Esophagus muscularis mucosa (tissue), 4 donors: ENCODE measurements around the gene APP. TPM values are rescaled to one million over a fixed set of nuclear protein-coding genes. Genes with fewer than 3 reads are reported as not detected.

Experiments used
- DNase-seq: peaks from one replicate; pipeline ENCODE4 v3.0.0-alpha.2; 2017; ENCODE audit errors: extremely low spot score
- H3K27ac ChIP-seq, 4 donors: fragments of 200-600 bp; sonication (generic); replicated peaks in 1 of 4; 1 replicate in 3 of 4; 2 replicates in 1 of 4; pipeline ENCODE4 v1.5.1; 2016 to 2019; ENCODE audit warnings: mild to moderate bottlenecking in 1 of 4
- H3K27me3 ChIP-seq, 4 donors: fragments of 200-600 bp; sonication (generic); one replicate each; pipeline versions ENCODE4 v1.5.1 to v1.6.0; 2016 to 2019
- H3K36me3 ChIP-seq, 4 donors: fragments of 200-600 bp; sonication (generic); one replicate each; pipeline ENCODE4 v1.5.1; 2016 to 2019
- H3K4me1 ChIP-seq, 4 donors: fragments of 200-600 bp; sonication (generic); one replicate each; pipeline ENCODE4 v1.5.1; 2016 to 2019
- H3K4me3 ChIP-seq, 4 donors: fragments of 200-600 bp; sonication (generic); 1 replicate in 2 of 4; 2 replicates in 2 of 4; pipeline ENCODE4 v1.5.1; 2016 to 2019; ENCODE audit warnings: mild to moderate bottlenecking in 4 of 4, moderate library complexity in 1 of 4
- H3K9me3 ChIP-seq, 4 donors: fragments of 200-600 bp; sonication (generic); 1 replicate in 3 of 4; 2 replicates in 1 of 4; pipeline ENCODE4 v1.5.1; 2016 to 2019
- EP300 ChIP-seq: sonication (generic); formaldehyde crosslinking; IDR thresholded peaks from one replicate; pipeline ENCODE4 v1.6.1; 2017; ENCODE audit warnings: antibody characterized with exemption
- POLR2A ChIP-seq: fragments of 450-650 bp; IDR thresholded peaks from one replicate; pipeline ENCODE4 v1.6.1; 2017; ENCODE audit warnings: antibody characterized with exemption, moderate library complexity, mild to moderate bottlenecking, low read depth
- POLR2AphosphoS5 ChIP-seq, 2 donors: sonication (generic); formaldehyde crosslinking; IDR thresholded peaks; one replicate each; pipeline ENCODE4 v1.6.1; 2017; ENCODE audit warnings: antibody characterized with exemption in 2 of 2
- WGBS: methylation state at CpG from one replicate; pipeline ENCODE4 v1.1.5; 2018; 5-methylcytosine and 5-hydroxymethylcytosine counted together
- intact Hi-C: fragments of 100-400 bp; cut with DNase I; formaldehyde crosslinking; loops from one replicate; pipeline ENCODE4 v1.15.1; 2023
- total RNA-seq, 4 donors: library from RNA; depleted of rRNA; stranded (reverse); fragments of >200 nt; gene quantifications; one replicate each; pipeline versions ENCODE4 v1.1.0 to v1.2.1, GENCODE V29; 2016
- TF ChIP-seq, protein P1 (sequence below), 3 experiments: fragments of 200-600 bp in 2 of 3; fragments of 450-650 bp in 1 of 3; sonication (generic) in 2 of 3; IDR thresholded peaks; one replicate each; pipeline ENCODE4 v1.5.1; 2017 to 2019; ENCODE audit warnings: antibody characterized with exemption in 3 of 3, mild to moderate bottlenecking in 2 of 3, moderate library complexity in 1 of 3

APP gene
- total RNA-seq, 4 donors from 2014 or later, result 459 to 790 (median 624) TPM

DNA sequence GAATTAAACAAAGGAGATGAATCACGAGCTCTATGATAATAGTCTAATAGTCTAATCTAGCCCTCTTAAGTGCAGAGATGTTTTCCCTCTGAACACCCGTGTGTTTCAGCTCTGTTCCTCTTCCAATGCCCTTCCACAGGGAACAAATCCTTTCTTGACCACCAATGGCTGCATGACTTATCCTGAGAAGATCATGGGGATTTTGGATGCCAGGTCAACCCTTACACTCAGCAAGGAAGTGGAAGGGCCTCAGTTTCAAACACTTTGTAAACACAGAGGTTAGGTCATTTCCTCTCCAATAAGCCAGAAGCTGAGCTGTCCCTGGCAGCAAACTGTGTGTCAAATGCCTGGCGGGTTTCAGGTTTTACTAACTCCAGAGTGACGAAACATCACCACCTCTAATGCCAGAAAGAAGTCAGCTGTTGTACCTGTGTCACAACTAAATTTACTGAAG is 235.8 kb downstream of the APP start:
- intact Hi-C loops, result no loop called here
- WGBS, result 50% methylated on average over 4 of the region's 4 CpGs
- no peak for DNase-seq
- no peaks in the 10 kb centered on the region for H3K9me3 ChIP-seq
- H3K36me3 ChIP-seq, result peaks cover 0 to 4% (median 0%) of the 10 kb centered on the region in 4 donors
- no peak overlapping the region for H3K4me3 ChIP-seq
- peaks cover 28 to 60% (median 49%) of the 10 kb centered on the region in 4 donors for H3K4me1 ChIP-seq
- peak in 1 of 2 donors; percentile 77 for TF ChIP-seq POLR2AphosphoS5 (IDR thresholded peaks at IDR 0.05)
- no peak for TF ChIP-seq POLR2A
- TF ChIP-seq, protein P1, sequence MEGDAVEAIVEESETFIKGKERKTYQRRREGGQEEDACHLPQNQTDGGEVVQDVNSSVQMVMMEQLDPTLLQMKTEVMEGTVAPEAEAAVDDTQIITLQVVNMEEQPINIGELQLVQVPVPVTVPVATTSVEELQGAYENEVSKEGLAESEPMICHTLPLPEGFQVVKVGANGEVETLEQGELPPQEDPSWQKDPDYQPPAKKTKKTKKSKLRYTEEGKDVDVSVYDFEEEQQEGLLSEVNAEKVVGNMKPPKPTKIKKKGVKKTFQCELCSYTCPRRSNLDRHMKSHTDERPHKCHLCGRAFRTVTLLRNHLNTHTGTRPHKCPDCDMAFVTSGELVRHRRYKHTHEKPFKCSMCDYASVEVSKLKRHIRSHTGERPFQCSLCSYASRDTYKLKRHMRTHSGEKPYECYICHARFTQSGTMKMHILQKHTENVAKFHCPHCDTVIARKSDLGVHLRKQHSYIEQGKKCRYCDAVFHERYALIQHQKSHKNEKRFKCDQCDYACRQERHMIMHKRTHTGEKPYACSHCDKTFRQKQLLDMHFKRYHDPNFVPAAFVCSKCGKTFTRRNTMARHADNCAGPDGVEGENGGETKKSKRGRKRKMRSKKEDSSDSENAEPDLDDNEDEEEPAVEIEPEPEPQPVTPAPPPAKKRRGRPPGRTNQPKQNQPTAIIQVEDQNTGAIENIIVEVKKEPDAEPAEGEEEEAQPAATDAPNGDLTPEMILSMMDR (IDR thresholded peaks at IDR 0.05), result no peak
- TF ChIP-seq EP300, result no peak
- no peaks in the 10 kb centered on the region for H3K27me3 ChIP-seq
- H3K27ac ChIP-seq, result peak overlapping the region; percentile 42 to 62 (median 52)

DNA sequence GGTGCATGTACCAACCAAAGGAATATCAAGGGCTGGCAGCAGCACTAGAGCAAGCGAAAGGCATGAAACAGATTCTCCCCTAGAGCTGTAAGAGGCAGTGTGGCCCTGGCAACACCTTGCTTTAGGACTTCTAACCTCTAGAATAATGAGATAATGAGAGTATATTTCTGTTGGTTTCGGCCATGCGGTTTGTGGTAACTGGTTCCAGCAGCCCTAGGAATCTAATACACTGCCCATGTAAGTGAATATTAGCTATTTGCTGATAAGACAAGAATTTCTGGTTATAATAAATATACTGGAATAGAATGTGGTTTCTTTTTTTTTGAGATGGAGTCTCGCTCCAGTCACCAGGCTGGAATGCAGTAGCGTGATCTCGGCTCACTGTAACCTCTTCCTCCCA is 236.4 kb downstream of the APP start:
- Histone ChIP-seq H3K4me3 (no peak overlapping the region), H3K27me3 (no peaks in the 10 kb centered on the region), H3K36me3 (peaks cover 0 to 4% (median 0%) of the 10 kb centered on the region in 4 donors), H3K27ac (peak overlapping the region; percentile 42 to 62 (median 52)), H3K9me3 (no peaks in the 10 kb centered on the region), H3K4me1 (peaks cover 25 to 60% (median 44%) of the 10 kb centered on the region in 4 donors)
- intact Hi-C loops, result no loop called here
- TF ChIP-seq POLR2AphosphoS5 (IDR thresholded peaks at IDR 0.05) (no peak), POLR2A (no peak)
- WGBS, result 98% methylated on average over 6 of the region's 6 CpGs
- no peak for DNase-seq

DNA sequence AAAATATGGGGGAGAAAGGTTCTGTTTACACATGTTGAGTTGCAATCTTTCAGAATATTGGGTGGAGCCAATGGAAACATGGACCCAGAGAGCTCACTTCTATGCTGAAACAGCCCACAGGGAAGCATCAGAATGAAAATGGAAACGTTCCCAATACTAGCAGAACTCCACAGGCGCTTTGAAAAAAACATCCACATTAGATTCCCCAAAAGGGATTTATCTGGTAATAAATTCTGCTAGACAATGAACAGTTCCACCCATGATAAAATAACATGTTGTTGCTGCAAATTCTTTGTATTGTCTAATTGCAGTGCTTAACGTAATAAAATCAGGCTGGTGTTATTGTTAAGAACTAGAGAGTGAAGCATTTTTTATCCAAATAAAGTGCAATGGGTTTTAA is 238.8 kb downstream of the APP start:
- H3K4me1 ChIP-seq, result peaks cover 17 to 44% (median 35%) of the 10 kb centered on the region in 4 donors
- H3K27me3 ChIP-seq, result no peaks in the 10 kb centered on the region
- intact Hi-C loops, result no loop called here
- no peak for DNase-seq
- H3K27ac ChIP-seq, result peak overlapping the region in 3 of 4 donors; percentile 31 to 54 (median 32)
- no peak for TF ChIP-seq POLR2A
- TF ChIP-seq POLR2AphosphoS5 (IDR thresholded peaks at IDR 0.05), result no peak
- TF ChIP-seq EP300, result no peak
- TF ChIP-seq, protein P1 (IDR thresholded peaks at IDR 0.05), result no peak
- H3K36me3 ChIP-seq, result peaks cover 0 to 4% (median 0%) of the 10 kb centered on the region in 4 donors
- H3K9me3 ChIP-seq, result no peaks in the 10 kb centered on the region
- H3K4me3 ChIP-seq, result no peak overlapping the region
- 68% methylated on average over 3 of the region's 3 CpGs for WGBS

DNA sequence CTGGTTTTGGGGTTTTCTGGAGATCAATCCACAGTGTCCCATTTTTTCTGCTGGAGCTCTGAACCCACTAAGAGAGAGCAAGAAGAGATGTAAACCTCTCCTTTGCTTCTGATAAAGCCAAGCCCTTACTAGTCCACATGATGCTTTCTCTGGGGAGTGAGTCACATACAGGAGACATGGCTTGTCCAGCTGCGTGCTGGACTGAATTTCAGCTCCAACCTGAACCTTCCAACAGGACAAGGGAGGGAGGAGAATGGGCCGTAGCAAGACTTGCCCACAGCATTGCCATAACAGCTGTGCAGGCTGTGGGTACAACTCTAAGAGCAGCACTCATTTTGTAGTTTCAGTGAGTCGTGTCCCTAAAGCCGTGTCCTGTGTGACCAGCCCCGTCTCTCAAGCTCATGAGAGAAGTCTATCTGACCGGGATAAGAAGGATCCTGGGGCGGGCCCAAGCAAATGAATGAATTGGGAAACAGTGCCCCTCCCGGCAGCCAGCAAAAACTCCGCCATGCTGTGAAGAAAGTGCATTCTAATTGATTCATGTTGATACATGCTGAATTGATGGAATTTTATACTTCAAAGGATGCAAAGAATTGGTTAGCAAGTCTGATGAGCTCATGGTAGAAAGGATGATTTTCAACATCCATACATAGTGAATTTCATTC is 240.6 kb downstream of the APP start:
- 89% methylated on average over 7 of the region's 9 CpGs for WGBS
- Histone ChIP-seq H3K4me1 (peaks cover 30 to 50% (median 42%) of the 10 kb centered on the region in 4 donors), H3K9me3 (no peaks in the 10 kb centered on the region), H3K27me3 (no peaks in the 10 kb centered on the region), H3K36me3 (peaks cover 0 to 4% (median 0%) of the 10 kb centered on the region in 4 donors), H3K27ac (no peak overlapping the region), H3K4me3 (no peak overlapping the region)
- TF ChIP-seq POLR2A (no peak), POLR2AphosphoS5 (IDR thresholded peaks at IDR 0.05) (no peak), EP300 (no peak)
- TF ChIP-seq, protein P1 (IDR thresholded peaks at IDR 0.05), result no peak
- intact Hi-C loops, result no loop called here
- no peak for DNase-seq

DNA sequence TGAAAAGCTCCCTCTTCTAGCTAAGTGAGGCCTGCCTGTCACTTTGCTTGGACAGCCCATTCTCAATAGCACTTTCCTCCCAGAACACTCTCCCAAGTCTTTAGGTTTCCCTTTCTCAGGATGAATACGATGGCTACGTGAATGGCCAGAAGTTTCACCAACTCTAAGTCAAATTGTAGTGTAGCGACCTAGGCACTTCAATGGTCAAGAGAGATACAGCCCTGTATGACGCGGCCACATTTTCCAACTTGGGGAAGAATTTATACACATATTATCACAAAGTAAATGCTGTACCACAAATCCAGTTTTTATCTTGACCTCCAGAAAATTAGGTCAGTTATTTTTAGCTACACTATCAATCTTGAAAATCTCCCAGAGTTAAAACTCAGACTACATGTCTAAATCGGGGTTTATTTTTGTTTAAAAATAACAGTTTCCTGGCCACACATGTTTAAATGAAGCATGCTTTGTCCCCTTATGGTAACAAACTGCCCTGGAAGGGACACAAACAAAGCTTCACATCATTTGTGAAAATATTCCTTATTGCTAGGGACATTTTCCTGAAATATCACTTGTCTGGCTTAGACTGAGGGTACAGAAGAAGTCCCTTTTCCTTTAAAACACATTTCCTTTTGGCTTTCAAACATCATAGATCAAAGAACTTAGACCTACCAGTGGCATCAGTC is 243.2 kb downstream of the APP start:
- DNase-seq, result no peak
- no peaks in the 10 kb centered on the region for H3K27me3 ChIP-seq
- H3K4me1 ChIP-seq, result peaks cover 28 to 47% (median 37%) of the 10 kb centered on the region in 4 donors
- H3K27ac ChIP-seq, result peak overlapping the region; percentile 42 to 69 (median 54)
- 75% methylated on average over 6 of the region's 6 CpGs for WGBS
- H3K4me3 ChIP-seq, result no peak overlapping the region
- no peaks in the 10 kb centered on the region for H3K9me3 ChIP-seq
- peaks cover 0 to 4% (median 0%) of the 10 kb centered on the region in 4 donors for H3K36me3 ChIP-seq
- TF ChIP-seq EP300, result peak; percentile 26
- peak in 1 of 2 donors; percentile 19 for TF ChIP-seq POLR2AphosphoS5 (IDR thresholded peaks at IDR 0.05)
- TF ChIP-seq, protein P1 (IDR thresholded peaks at IDR 0.05), result no peak
- TF ChIP-seq POLR2A, result no peak
- intact Hi-C loops, result no loop called here
